GM19238 (cell line): ENCODE data around the gene PRR12.

Source experiments
- DNase-seq: peaks from one replicate; pipeline ENCODE4 v3.0.0; 2011; ENCODE audit warnings: low spot score; ENCODE audit not compliant: insufficient read length

Gene PRR12

DNA sequence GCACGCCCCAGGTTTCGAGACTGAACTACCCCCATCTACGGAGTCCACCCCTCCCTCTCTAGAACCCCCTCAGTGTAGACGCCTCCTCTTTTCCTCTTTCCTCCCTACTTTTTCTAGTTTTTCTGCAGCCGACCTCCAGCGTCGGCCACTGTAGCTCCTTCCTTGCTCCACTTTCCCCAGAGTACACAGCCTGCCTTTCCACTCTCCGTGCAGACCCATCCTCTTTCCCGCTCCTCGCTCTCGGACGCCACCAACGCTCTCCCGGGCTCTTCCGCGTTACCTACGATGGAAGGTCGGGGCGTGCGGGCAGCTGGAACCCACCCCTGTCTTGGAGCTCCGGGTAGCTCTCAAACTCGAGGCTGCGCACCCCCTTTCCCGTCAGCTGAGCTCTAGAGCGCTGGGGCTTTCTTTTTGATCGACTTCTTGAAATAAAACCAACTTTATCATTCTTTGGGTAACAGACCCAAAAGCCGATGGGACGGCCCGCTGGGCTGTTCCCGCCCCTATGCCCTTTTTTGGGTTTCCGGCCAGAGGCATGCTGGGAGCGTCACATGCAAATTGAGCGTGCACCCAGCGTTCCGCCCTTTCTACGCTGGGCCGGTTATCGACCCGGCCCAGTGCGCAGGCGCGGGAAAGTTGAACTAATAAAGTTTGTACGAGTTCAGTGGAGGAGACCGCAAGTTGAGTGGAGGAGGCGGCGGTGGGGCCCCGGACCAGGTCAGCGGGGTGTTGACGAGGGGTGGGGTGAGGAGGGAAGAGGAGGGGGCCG is 74.6 kb downstream of the PRR12 start, which contains the start of the genes BCL2L12 and IRF3:
Gene BCL2L12, plus strand, starts transcription at position 583 of the 769 bp plus-strand sequence. CDS start 760 bp downstream, outside the sequence.
Gene IRF3, minus strand, starts transcription at position 507 of the 769 bp plus-strand sequence. CDS start 1,019 bp downstream, outside the sequence.
- DNase-seq, result peak; percentile 99

DNA sequence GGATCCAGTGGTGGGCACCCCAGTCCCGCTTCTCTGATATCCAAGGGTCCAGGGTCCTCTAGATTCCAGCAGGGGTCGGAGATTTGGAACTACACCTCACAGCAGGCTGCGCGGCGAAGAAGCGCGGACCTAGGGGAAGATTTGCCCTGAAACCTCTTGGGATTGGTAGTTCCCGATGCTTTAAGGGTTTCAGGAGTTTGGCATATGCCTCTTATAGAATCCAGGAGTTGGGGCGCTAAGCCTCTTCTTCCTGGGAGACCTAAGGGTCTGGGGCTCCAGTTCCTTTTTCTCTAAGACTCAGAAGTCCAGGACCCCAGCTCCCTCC is 75.1 kb downstream of the PRR12 start:
- DNase-seq, result no peak

DNA sequence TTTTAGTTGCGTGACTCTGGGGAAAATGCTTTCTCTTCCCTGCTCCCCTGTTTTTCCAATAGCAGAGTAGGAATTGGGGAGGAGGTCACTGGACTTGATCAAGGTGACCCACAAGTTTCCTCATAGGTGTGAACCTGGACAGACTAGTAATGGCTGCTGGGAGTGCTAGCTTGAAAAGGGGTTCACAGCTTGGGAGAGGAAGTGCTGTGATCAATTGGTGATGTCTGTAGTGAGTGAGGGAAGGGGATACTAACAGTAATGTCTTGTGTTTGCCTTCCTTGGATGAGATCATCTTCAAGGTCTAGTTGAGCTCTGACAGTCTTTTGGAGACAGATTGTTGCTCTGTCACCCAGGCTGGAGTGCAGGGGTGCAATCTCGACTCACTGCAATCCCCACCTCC is 76.5 kb downstream of the PRR12 start:
- no peak for DNase-seq

DNA sequence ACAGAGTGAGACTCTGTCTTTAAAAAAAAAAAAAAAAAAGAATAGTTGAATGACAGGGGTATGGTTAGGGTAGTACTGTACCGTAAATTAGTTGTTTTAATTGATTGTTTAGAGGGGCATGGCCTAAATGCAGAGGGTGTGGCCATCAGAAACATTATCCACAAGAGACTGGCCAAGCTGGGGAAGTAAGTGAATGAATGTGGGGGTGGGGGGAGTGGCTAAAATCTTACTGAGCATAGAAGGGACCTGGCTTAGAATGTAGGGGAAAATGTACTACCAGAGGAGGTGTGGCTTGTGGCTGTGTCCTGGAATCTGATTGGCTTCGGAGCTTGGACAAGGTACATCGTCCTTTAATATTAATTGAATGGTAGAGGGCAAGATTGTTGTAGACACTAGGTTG is 78.5 kb downstream of the PRR12 start:
- DNase-seq, result no peak

DNA sequence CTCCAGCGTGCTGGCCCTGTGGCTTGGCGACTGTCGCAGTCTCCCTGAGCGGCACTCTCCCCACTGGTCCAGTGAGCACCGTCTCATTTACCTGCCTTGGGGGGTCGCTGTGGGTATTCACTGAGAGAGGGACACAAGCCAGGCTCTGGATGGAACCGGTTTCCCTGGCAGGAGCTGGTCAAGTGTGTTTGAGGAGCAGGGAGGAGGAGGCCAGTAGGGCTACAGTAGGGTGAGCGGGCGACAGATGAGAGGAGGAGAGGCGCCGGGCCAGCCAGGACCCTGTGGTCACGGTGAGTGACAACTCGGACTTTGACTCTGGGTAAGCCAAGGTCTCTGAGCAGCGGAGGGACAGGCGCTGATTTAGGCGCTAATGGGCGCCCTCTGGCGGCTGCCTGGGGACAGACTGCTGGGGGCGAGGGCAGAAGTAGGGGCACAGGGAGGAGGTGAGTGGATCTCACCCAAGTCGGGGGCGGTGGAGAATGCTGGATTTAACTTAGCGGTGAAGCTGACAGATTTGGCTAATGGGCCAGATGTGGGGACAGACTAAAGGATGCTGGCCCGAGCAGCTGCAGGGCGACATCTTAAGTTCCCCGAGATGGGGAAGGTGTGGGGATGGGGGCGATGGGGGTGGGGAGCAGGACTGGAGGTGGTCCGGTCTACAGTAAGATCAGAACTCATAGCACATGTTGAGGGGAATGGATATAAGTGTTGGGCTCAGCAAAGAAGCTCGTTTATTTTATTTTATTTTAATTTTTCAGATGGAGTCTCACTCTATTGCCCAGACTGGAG is 81.3 kb downstream of the PRR12 start:
- DNase-seq, result peak; percentile 94
